Activated B cell treated with CpG ODN at 0.5 μM for 24 hours (primary cell): ENCODE measurements around the gene SYNJ2. TPM values are rescaled to one million over a fixed set of nuclear protein-coding genes. Genes with fewer than 3 reads are reported as not detected.

Experiments
- ATAC-seq: fragments of 200-7000 bp; cut with Tn5 transposase; one replicate; pipeline ENCODE4 v1.10.0; 2021; ENCODE audit warnings: low read depth, mild to moderate bottlenecking, moderate library complexity
- CTCF ChIA-PET: fragments of 350-600 bp; sonication (Branson Sonifier 250); formaldehyde crosslinking; loops from one replicate; lab custom pipeline; 2021; ENCODE audit warnings: antibody characterized with exemption; lab: Charles Lee
- POLR2A ChIA-PET: fragments of 350-600 bp; sonication (Branson Sonifier 250); formaldehyde crosslinking; loops from one replicate; lab custom pipeline; 2021; ENCODE audit warnings: antibody characterized with exemption; lab: Charles Lee
- DNase-seq: peaks from one replicate; pipeline ENCODE4 v3.0.0; 2022
- H3K27ac Mint-ChIP-seq: one replicate; pipeline ENCODE4 v1.8.0; 2020; ENCODE audit warnings: mixed read lengths
- H3K27me3 Mint-ChIP-seq: one replicate; pipeline ENCODE4 v1.8.0; 2021; ENCODE audit warnings: mixed read lengths
- H3K36me3 Mint-ChIP-seq: one replicate; pipeline ENCODE4 v1.8.0; 2021; ENCODE audit warnings: low read depth, mixed read lengths
- H3K4me1 Mint-ChIP-seq: one replicate; pipeline ENCODE4 v1.8.0; 2021; ENCODE audit warnings: mixed read lengths
- H3K4me3 Mint-ChIP-seq: one replicate; pipeline ENCODE4 v1.8.0; 2020; ENCODE audit warnings: mild to moderate bottlenecking, mixed read lengths
- H3K9me3 Mint-ChIP-seq: one replicate; pipeline ENCODE4 v1.8.0; 2020; ENCODE audit warnings: mixed read lengths
- CTCF ChIP-seq: fragments of 200-600 bp; IDR thresholded peaks from one replicate; pipeline ENCODE4 v1.8.0; 2022; ENCODE audit warnings: antibody characterized with exemption, mild to moderate bottlenecking
- intact Hi-C: fragments of 100-400 bp; cut with micrococcal nuclease; formaldehyde crosslinking; loops from one replicate; pipeline ENCODE4 v1.15.1; 2024
- total RNA-seq: library from RNA; stranded (reverse); gene quantifications from 2 replicates; pipeline ENCODE4 v1.2.3, GENCODE V29; 2022

Gene SYNJ2
- total RNA-seq, 1 donor from 2014 or later = 25.0 TPM

GRCh38 chr6:158077676-158078075, 96.0 kb downstream of the SYNJ2 start:
- intact Hi-C loops = no loop called here
- Mint-ChIP-seq H3K4me1 (no peaks in the 10 kb centered on the region), H3K27me3 (no peaks in the 10 kb centered on the region), H3K27ac (no peak overlapping the region), H3K9me3 (no peaks in the 10 kb centered on the region), H3K4me3 (no peak overlapping the region), H3K36me3 (peaks cover 63% of the 10 kb centered on the region)
- no peak for TF ChIP-seq CTCF
- ATAC-seq (no peak), DNase-seq (no peak)
- POLR2A ChIA-PET = no interaction called here
- CTCF ChIA-PET = no interaction called here

DNA sequence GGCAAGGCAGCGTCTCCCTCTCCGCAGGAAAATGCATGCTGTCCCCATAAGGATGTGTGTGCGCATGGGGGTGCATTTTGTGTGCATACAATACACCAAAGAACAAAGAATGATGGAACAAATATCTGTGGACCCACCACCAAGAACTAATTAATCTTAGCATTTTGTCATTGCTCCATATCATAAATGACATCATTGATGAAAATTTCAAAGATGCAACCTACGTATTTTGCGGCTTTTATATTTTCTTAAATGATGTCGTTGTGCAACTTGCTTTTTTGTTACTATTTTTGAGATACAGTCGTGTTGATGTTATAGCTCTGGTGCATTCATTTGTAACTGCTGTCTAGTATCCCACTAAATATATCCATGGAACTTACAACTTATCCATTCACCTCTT, 96.7 kb downstream of the SYNJ2 start:
- ChIA-PET POLR2A (interaction anchor here (0.6 kb wide), 1 partner anchor 19 kb away, joined by 4 read pairs; no protein-coding TSS in a partner anchor), CTCF (no interaction called here)
- Mint-ChIP-seq H3K36me3 (peaks cover 68% of the 10 kb centered on the region), H3K27ac (no peak overlapping the region), H3K27me3 (no peaks in the 10 kb centered on the region), H3K4me3 (no peak overlapping the region), H3K9me3 (no peaks in the 10 kb centered on the region), H3K4me1 (no peaks in the 10 kb centered on the region)
- ATAC-seq (no peak), DNase-seq (no peak)
- TF ChIP-seq CTCF = no peak
- intact Hi-C loops = no loop called here

- Mint-ChIP-seq H3K4me1 (no peaks in the 10 kb centered on the region), H3K36me3 (peaks cover 84% of the 10 kb centered on the region), H3K4me3 (no peak overlapping the region), H3K27me3 (no peaks in the 10 kb centered on the region), H3K9me3 (no peaks in the 10 kb centered on the region), H3K27ac (no peak overlapping the region)
- no peak for DNase-seq
- no peak for TF ChIP-seq CTCF
- POLR2A ChIA-PET = interaction anchor here (0.7 kb wide), 1 partner anchor 144 kb away, joined by 5 read pairs; no protein-coding TSS in a partner anchor
- intact Hi-C loops = no loop called here
- ATAC-seq = no peak
- CTCF ChIA-PET = no interaction called here
These were observed 99.4 kb downstream of the SYNJ2 start for GRCh38 chr6:158080849-158081656.

DNA sequence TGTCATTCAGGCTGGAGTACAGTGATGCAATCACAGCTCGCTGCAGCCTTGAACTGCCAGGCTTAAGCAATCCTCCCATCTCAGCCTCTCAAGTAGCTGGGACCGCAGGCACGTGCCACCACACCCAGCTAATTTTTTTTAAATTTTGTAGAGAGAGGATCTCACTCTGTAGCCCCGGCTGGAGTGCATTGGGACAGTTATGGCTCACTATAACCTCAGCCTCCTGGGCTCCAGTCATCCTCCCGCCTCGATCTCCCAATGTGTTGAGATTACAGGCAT, 99.9 kb downstream of the SYNJ2 start:
- Mint-ChIP-seq H3K9me3 (no peaks in the 10 kb centered on the region), H3K27ac (no peak overlapping the region), H3K27me3 (no peaks in the 10 kb centered on the region), H3K4me3 (no peak overlapping the region), H3K36me3 (peaks cover 84% of the 10 kb centered on the region), H3K4me1 (peaks cover 5% of the 10 kb centered on the region)
- TF ChIP-seq CTCF = no peak
- ChIA-PET POLR2A (no interaction called here), CTCF (no interaction called here)
- ATAC-seq (no peak), DNase-seq (no peak)
- intact Hi-C loops = no loop called here

GRCh38 chr6:158083455-158084325, 102.0 kb downstream of the SYNJ2 start:
- H3K4me3 Mint-ChIP-seq = no peak overlapping the region
- no peak overlapping the region for H3K27ac Mint-ChIP-seq
- ChIA-PET CTCF (interaction anchor here (0.9 kb wide), 1 partner anchor 12 kb away, joined by 3 read pairs; no protein-coding TSS in a partner anchor), POLR2A (no interaction called here)
- peaks cover 5% of the 10 kb centered on the region for H3K4me1 Mint-ChIP-seq
- H3K9me3 Mint-ChIP-seq = no peaks in the 10 kb centered on the region
- intact Hi-C loops = no loop called here
- ATAC-seq = no peak
- no peak for DNase-seq
- H3K27me3 Mint-ChIP-seq = no peaks in the 10 kb centered on the region
- peaks cover 83% of the 10 kb centered on the region for H3K36me3 Mint-ChIP-seq
- TF ChIP-seq CTCF = no peak
